Gastroesophageal sphincter (tissue), 4 donors: Measurements from ENCODE around the gene CDKAL1. TPM values are rescaled to one million over a fixed set of nuclear protein-coding genes. Genes with fewer than 3 reads are reported as not detected.
A peak's percentile ranks its signal among the peaks of the same experiment; 100 is the strongest.
"Not testable (repeated sequence)": the region's sequence is repeated elsewhere in the genome, so short reads cannot be mapped to it uniquely, and the experiment has no call there.

Source experiments
- ATAC-seq: fragments of 150-250 bp; one replicate; pipeline ENCODE4 v1.9.1; 2016; ENCODE audit warnings: mild to moderate bottlenecking, moderate library complexity
- H3K27ac ChIP-seq, 4 donors: fragments of 200-600 bp; sonication (generic) in 3 of 4; 1 replicate in 3 of 4; 2 replicates in 1 of 4; pipeline ENCODE4 v1.5.1; 2016 to 2019
- H3K27me3 ChIP-seq: fragments of 200-600 bp; sonication (generic); one replicate; pipeline ENCODE4 v1.5.1; 2019
- H3K36me3 ChIP-seq, 2 donors: fragments of 200-600 bp; sonication (generic); one replicate each; pipeline ENCODE4 v1.5.1; 2019; ENCODE audit warnings: control low read depth in 1 of 2
- H3K4me1 ChIP-seq, 3 donors: fragments of 200-600 bp; sonication (generic); 1 replicate in 2 of 3; 2 replicates in 1 of 3; pipeline ENCODE4 v1.5.1; 2016 to 2019; ENCODE audit warnings: control low read depth in 2 of 3
- H3K4me3 ChIP-seq, 2 donors: fragments of 200-600 bp; sonication (generic); one replicate each; pipeline ENCODE4 v1.5.1; 2019; ENCODE audit warnings: mild to moderate bottlenecking in 1 of 2, moderate library complexity in 1 of 2
- H3K9me3 ChIP-seq, 3 donors: fragments of 200-600 bp; sonication (generic); one replicate each; pipeline ENCODE4 v1.5.1; 2017 to 2019; ENCODE audit warnings: control low read depth in 2 of 3
- EP300 ChIP-seq: sonication (generic); formaldehyde crosslinking; IDR thresholded peaks from one replicate; pipeline ENCODE4 v1.6.1; 2017; ENCODE audit warnings: antibody characterized with exemption, mild to moderate bottlenecking
- POLR2A ChIP-seq, 2 donors: fragments of 450-650 bp; IDR thresholded peaks; one replicate each; pipeline ENCODE4 v1.6.1; 2017; ENCODE audit warnings: antibody characterized with exemption in 2 of 2, mild to moderate bottlenecking in 2 of 2, moderate library complexity in 1 of 2
- POLR2AphosphoS5 ChIP-seq: sonication (generic); formaldehyde crosslinking; IDR thresholded peaks from one replicate; pipeline ENCODE4 v1.6.1; 2017; ENCODE audit warnings: antibody characterized with exemption
- WGBS, 2 donors: methylation state at CpG; one replicate each; pipeline ENCODE4 v1.1.5; 2018; ENCODE audit warnings: low coverage in 1 of 2; 5-methylcytosine and 5-hydroxymethylcytosine counted together
- total RNA-seq, 4 donors: library from RNA; depleted of rRNA; stranded (reverse); fragments of >200 nt; gene quantifications; one replicate each; pipeline ENCODE4 v1.1.0, GENCODE V29; 2016
- TF ChIP-seq, protein P1 (sequence below), 4 experiments: fragments of 200-600 bp in 2 of 4; fragments of 450-650 bp in 2 of 4; sonication (generic) in 1 of 4; IDR thresholded peaks; one replicate each; pipeline ENCODE4 v1.5.1; 2017 to 2019; ENCODE audit warnings: antibody characterized with exemption in 4 of 4, mild to moderate bottlenecking in 2 of 4, moderate library complexity in 2 of 4

The CDKAL1 gene
- total RNA-seq, 4 donors from 2014 or later, result 10.9 to 17.9 (median 15.0) TPM

DNA sequence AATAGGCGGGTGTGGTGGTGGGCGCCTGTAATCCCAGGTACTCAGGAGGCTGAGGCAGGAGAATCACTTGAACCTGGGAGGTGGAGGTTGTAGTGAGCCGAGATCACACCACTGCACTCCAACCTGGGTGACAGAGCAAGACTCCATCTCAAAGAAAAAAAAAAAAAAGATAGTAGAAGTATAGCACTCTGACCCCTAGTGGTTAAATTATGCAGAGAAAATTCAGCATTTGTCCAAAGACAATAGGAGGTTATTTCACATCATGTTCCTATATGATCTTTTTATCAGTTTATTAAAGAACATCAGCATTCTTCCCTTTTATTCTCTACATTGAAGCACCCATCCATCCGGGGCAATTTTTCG lies 5.2 kb upstream of the CDKAL1 start:
- not testable (repeated sequence) for ATAC-seq, H3K27me3 ChIP-seq, H3K4me3 ChIP-seq, H3K27ac ChIP-seq, H3K9me3 ChIP-seq, H3K36me3 ChIP-seq
- peaks cover 0 to 10% (median 0%) of the 10 kb centered on the region in 3 donors for H3K4me1 ChIP-seq
- TF ChIP-seq, protein P1, sequence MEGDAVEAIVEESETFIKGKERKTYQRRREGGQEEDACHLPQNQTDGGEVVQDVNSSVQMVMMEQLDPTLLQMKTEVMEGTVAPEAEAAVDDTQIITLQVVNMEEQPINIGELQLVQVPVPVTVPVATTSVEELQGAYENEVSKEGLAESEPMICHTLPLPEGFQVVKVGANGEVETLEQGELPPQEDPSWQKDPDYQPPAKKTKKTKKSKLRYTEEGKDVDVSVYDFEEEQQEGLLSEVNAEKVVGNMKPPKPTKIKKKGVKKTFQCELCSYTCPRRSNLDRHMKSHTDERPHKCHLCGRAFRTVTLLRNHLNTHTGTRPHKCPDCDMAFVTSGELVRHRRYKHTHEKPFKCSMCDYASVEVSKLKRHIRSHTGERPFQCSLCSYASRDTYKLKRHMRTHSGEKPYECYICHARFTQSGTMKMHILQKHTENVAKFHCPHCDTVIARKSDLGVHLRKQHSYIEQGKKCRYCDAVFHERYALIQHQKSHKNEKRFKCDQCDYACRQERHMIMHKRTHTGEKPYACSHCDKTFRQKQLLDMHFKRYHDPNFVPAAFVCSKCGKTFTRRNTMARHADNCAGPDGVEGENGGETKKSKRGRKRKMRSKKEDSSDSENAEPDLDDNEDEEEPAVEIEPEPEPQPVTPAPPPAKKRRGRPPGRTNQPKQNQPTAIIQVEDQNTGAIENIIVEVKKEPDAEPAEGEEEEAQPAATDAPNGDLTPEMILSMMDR (IDR thresholded peaks at IDR 0.05), result peak; percentile 49 to 64 (median 60)
- WGBS, 2 donors, result 25 to 52% methylated on average over 2 to 5 of the region's 5 CpGs

- WGBS, 2 donors, result 100% methylated on average over 1 of the region's 1 CpG; no CpG with 5 or more reads in 1 of the 2 donors
- H3K27me3 ChIP-seq, result no peaks in the 10 kb centered on the region
- TF ChIP-seq EP300 (no peak), POLR2A (IDR thresholded peaks at IDR 0.05) (no peak), POLR2AphosphoS5 (no peak)
- TF ChIP-seq, protein P1 (IDR thresholded peaks at IDR 0.05), result no peak
- peaks cover 0 to 36% (median 11%) of the 10 kb centered on the region in 3 donors for H3K4me1 ChIP-seq
- ATAC-seq, result no peak
- H3K27ac ChIP-seq, result no peak overlapping the region
- H3K4me3 ChIP-seq, result no peak overlapping the region
- no peaks in the 10 kb centered on the region for H3K9me3 ChIP-seq
- H3K36me3 ChIP-seq, result peaks cover 0 to 12% of the 10 kb centered on the region in 2 donors
These were observed 1.4 kb upstream of the CDKAL1 start for GRCh38 chr6:20532881-20533280.

DNA sequence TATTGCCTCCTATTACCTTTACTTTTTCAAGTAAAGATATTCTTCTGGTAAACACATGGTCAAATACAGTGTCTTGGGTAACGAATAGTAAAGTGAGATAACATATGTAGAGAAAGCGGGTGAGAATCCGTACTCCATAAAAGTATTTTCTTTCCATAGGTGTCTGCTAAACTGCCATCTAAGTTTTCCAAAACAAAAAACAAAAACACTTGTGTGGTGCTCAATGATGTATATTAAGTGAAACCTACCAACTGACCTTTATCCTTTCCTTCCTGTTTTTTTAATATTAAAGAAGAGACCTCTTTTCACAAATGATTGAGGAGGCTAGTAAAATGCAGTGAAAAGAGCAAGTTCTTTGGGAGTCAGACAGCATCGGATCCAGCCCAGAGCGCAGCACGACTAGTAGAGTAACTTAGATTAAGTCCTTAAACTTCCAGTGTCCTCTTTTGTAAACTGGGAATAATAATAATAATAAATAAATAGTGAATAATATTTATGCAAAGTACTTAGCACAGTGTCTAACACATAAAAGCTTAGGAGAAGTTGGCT lies 437 bp upstream of the CDKAL1 start:
- H3K27me3 ChIP-seq, result no peaks in the 10 kb centered on the region
- 44% methylated on average over 6 of the region's 6 CpGs for WGBS, 2 donors
- no peak for ATAC-seq
- TF ChIP-seq, protein P1 (IDR thresholded peaks at IDR 0.05), result no peak
- TF ChIP-seq POLR2A (IDR thresholded peaks at IDR 0.05), result no peak
- TF ChIP-seq POLR2AphosphoS5, result no peak
- TF ChIP-seq EP300, result no peak
- no peaks in the 10 kb centered on the region for H3K9me3 ChIP-seq
- peak overlapping the region; percentile 73 to 100 for H3K4me3 ChIP-seq
- H3K36me3 ChIP-seq, result peaks cover 0 to 12% of the 10 kb centered on the region in 2 donors
- H3K4me1 ChIP-seq, result peaks cover 0 to 42% (median 11%) of the 10 kb centered on the region in 3 donors
- H3K27ac ChIP-seq, result peak overlapping the region; percentile 90 to 91 (median 90)

DNA sequence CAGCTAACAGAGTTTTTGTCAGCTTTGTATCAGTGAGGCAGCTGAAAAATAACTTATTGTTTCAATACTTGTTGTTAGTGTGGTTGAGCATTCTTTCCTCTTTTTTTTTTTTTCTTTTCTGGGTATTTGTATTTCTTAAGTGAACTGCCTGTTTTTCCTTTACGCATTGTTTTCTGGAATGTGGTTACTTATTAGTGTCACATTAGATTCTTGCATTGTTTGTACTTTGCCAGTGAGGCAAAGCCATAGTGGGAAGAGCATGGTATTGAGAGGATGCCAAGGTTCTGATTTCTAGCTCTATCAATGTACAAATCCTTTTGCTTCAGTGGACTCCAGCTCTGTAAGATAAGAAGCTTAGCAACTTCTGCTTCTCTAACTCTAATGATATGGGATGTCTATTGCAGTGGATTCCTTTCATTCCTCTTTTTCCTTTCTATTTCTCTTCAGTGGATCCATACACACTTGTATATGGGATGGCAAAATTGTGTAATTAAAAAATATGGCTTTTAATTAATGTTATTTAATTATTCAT lies 3.9 kb downstream of the CDKAL1 start:
- H3K36me3 ChIP-seq, result peaks cover 0 to 30% of the 10 kb centered on the region in 2 donors
- peaks cover 0 to 47% (median 11%) of the 10 kb centered on the region in 3 donors for H3K4me1 ChIP-seq
- WGBS, 2 donors, result 57% methylated on average over 1 of the region's 1 CpG; no CpG with 5 or more reads in 1 of the 2 donors
- TF ChIP-seq POLR2AphosphoS5 (no peak), POLR2A (IDR thresholded peaks at IDR 0.05) (no peak), EP300 (no peak)
- TF ChIP-seq, protein P1 (IDR thresholded peaks at IDR 0.05), result no peak
- ATAC-seq, result no peak
- H3K27me3 ChIP-seq, result no peaks in the 10 kb centered on the region
- H3K4me3 ChIP-seq, result no peak overlapping the region
- no peaks in the 10 kb centered on the region for H3K9me3 ChIP-seq
- no peak overlapping the region for H3K27ac ChIP-seq

- Histone ChIP-seq H3K4me1 (peaks cover 0 to 46% (median 11%) of the 10 kb centered on the region in 3 donors), H3K9me3 (no peaks in the 10 kb centered on the region), H3K4me3 (no peak overlapping the region), H3K27me3 (no peaks in the 10 kb centered on the region), H3K27ac (no peak overlapping the region), H3K36me3 (peaks cover 0 to 30% of the 10 kb centered on the region in 2 donors)
- WGBS, 2 donors, result 81 to 83% methylated on average over 4 of the region's 4 CpGs
- ATAC-seq, result no peak
- TF ChIP-seq EP300, result no peak
- no peak for TF ChIP-seq POLR2A (IDR thresholded peaks at IDR 0.05)
- TF ChIP-seq, protein P1 (IDR thresholded peaks at IDR 0.05), result no peak
- TF ChIP-seq POLR2AphosphoS5, result no peak
These were observed 4.7 kb downstream of the CDKAL1 start for GRCh38 chr6:20538907-20539306.
